ENCODE data around the gene PLEKHF1.
"Not testable (repeated sequence)": the region's sequence is repeated elsewhere in the genome, so short reads cannot be mapped to it uniquely, and the experiment has no call there.

The PLEKHF1 gene

GRCh38 chr19:29625186-29625651 is 40.0 kb upstream of the PLEKHF1 start:
- Histone ChIP-seq H3K27me3 (replicated peaks) (no peaks in the 10 kb centered on the region), H3K27ac (no peak overlapping the region), H3K36me3 (replicated peaks) (no peaks in the 10 kb centered on the region), H3K4me3 (ENCODE audit: low read depth, low read length) (no peak overlapping the region)
- TF ChIP-seq CTCF (IDR thresholded peaks at IDR 0.05; ENCODE audit: low read depth, low read length, missing control alignments) = no peak
- DNase-seq = no peak
- in situ Hi-C loops (cut with HindIII; ENCODE audit: low pct_ligation_motif_present, low sequenced_read_pairs) = no loop called here

GRCh38 chr19:29626386-29626785 is 38.9 kb upstream of the PLEKHF1 start:
- no peak overlapping the region for H3K27ac ChIP-seq
- H3K4me3 ChIP-seq (ENCODE audit: low read depth, low read length) = no peak overlapping the region
- in situ Hi-C loops (cut with HindIII; ENCODE audit: low pct_ligation_motif_present, low sequenced_read_pairs) = no loop called here
- no peak for TF ChIP-seq CTCF (IDR thresholded peaks at IDR 0.05; ENCODE audit: low read depth, low read length, missing control alignments)
- no peaks in the 10 kb centered on the region for H3K27me3 ChIP-seq (replicated peaks)
- DNase-seq = no peak
- H3K36me3 ChIP-seq (replicated peaks) = no peaks in the 10 kb centered on the region

- DNase-seq; H3K27ac ChIP-seq; H3K27me3 ChIP-seq (replicated peaks); in situ Hi-C loops (cut with HindIII; ENCODE audit: low pct_ligation_motif_present, low sequenced_read_pairs); H3K36me3 ChIP-seq (replicated peaks); H3K4me3 ChIP-seq (ENCODE audit: low read depth, low read length): not testable (repeated sequence)
Measured at GRCh38 chr19:29626832-29627231, 38.4 kb upstream of the PLEKHF1 start.

- no peak for DNase-seq
- in situ Hi-C loops (cut with HindIII; ENCODE audit: low pct_ligation_motif_present, low sequenced_read_pairs) = no loop called here
- TF ChIP-seq CTCF (IDR thresholded peaks at IDR 0.05; ENCODE audit: low read depth, low read length, missing control alignments) = no peak
- Histone ChIP-seq H3K27me3 (replicated peaks) (no peaks in the 10 kb centered on the region), H3K36me3 (replicated peaks) (no peaks in the 10 kb centered on the region), H3K27ac (no peak overlapping the region), H3K4me3 (ENCODE audit: low read depth, low read length) (no peak overlapping the region)
Measured at GRCh38 chr19:29628661-29629385, 36.4 kb upstream of the PLEKHF1 start.

- no peak for DNase-seq
- H3K36me3 ChIP-seq (replicated peaks) = no peaks in the 10 kb centered on the region
- H3K27me3 ChIP-seq (replicated peaks) = no peaks in the 10 kb centered on the region
- in situ Hi-C loops (cut with HindIII; ENCODE audit: low pct_ligation_motif_present, low sequenced_read_pairs) = no loop called here
- H3K4me3 ChIP-seq (ENCODE audit: low read depth, low read length) = no peak overlapping the region
- TF ChIP-seq CTCF (IDR thresholded peaks at IDR 0.05; ENCODE audit: low read depth, low read length, missing control alignments) = no peak
- no peak overlapping the region for H3K27ac ChIP-seq
Measured at GRCh38 chr19:29629836-29630534, 35.3 kb upstream of the PLEKHF1 start.

- Histone ChIP-seq H3K36me3 (replicated peaks) (no peaks in the 10 kb centered on the region), H3K4me3 (ENCODE audit: low read depth, low read length) (no peak overlapping the region), H3K27ac (no peak overlapping the region), H3K27me3 (replicated peaks) (no peaks in the 10 kb centered on the region)
- TF ChIP-seq CTCF (IDR thresholded peaks at IDR 0.05; ENCODE audit: low read depth, low read length, missing control alignments) = no peak
- DNase-seq = no peak
- in situ Hi-C loops (cut with HindIII; ENCODE audit: low pct_ligation_motif_present, low sequenced_read_pairs) = no loop called here
Measured at GRCh38 chr19:29630655-29631054, 34.6 kb upstream of the PLEKHF1 start.

All from brain microvascular endothelial cell (primary cell).